ENCODE results near the gene KLK2. TPM values are rescaled to one million over a fixed set of nuclear protein-coding genes. Genes with fewer than 3 reads are reported as not detected.

The KLK2 gene
- not detected in 2 replicates for total RNA-seq (2014; rRNA removed)
- polyA plus RNA-seq (2012): not detected

DNA sequence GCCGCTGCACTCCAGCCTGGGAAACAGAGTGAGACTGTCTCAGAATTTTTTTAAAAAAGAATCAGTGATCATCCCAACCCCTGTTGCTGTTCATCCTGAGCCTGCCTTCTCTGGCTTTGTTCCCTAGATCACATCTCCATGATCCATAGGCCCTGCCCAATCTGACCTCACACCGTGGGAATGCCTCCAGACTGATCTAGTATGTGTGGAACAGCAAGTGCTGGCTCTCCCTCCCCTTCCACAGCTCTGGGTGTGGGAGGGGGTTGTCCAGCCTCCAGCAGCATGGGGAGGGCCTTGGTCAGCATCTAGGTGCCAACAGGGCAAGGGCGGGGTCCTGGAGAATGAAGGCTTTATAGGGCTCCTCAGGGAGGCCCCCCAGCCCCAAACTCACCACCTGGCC lies at the start of gene KLK2:
Gene KLK2 (plus strand): TSS at position 384 of the 400 bp plus-strand sequence. CDS start 35 bp downstream, outside the sequence.
- DNase-seq (ENCODE audit: low read depth): no peak

DNA sequence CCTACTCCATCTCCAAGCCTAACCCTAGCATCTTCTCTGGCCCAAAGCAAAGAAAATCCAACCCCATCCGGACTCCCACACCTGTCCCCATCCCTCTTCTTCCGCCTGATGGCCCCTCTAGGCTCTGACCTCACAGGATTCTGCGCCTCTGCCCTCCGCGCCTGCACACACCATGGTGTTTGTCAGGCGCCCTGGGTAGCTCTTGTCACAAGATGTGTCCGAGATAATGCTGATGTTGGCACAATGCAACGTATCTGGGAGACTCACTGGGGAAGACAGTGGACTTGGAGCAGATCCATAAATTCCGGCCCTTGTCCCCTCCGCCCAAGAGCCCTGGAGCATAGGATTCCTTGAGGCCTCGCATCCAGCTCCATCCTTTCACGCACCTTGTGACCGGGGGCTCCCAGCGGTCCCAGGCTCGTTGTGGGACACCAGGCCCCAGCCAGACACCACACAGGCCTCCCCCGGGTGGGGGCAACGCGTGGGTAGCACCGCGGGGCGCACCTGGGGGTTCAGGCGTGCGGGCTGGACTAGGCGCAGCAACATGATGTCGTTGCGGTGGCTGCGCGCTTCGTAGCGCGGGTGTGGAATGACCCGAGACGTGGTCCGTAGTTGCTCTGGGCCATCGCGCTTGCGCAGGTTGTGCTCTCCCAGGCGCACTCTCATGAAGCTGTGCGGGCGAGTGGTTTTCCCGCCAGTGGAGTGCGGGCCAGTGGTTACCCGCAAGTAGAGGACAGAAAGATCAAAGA lies 46.6 kb upstream of the KLK2 start:
- DNase-seq (ENCODE audit: low read depth): no peak

DNA sequence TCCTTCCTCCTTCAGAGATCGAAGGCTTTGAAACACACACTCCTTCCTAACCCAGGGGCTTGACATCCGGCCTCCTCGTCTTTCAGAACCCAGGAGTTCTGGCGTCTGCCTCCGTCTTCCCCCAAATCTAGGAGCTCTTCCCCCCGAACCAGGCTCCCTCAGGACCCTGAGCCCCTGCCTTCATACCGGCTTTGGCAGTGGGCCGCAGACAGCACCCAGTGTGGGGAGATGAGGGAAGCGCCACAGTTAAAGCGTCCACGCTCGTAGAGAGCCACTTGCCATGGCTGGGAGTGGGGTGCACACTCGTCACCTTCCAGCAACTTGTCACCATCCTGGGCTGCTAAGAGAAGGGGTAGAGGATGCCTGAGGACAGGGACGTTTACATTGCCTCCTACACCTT lies 45.8 kb upstream of the KLK2 start:
- no peak for DNase-seq (ENCODE audit: low read depth)

DNA sequence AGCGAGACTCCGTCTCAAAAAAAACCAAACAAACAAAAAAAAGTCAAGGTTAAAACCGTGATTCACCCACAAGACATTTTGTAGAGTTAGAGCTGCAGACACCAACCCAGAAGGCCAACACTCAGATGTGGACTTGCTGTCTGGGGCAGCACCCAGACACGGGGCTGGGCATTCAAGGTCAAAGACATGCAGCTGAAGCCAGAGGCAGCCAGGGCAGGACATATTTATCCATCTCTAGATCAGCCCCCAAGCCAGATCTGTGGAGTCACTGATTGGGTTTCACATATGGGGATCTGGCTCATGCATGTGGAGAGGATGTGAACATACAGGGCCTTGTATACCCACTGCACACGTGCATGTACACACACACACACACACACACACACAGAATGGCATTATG lies 43.4 kb upstream of the KLK2 start:
- DNase-seq (ENCODE audit: low read depth): no peak

DNA sequence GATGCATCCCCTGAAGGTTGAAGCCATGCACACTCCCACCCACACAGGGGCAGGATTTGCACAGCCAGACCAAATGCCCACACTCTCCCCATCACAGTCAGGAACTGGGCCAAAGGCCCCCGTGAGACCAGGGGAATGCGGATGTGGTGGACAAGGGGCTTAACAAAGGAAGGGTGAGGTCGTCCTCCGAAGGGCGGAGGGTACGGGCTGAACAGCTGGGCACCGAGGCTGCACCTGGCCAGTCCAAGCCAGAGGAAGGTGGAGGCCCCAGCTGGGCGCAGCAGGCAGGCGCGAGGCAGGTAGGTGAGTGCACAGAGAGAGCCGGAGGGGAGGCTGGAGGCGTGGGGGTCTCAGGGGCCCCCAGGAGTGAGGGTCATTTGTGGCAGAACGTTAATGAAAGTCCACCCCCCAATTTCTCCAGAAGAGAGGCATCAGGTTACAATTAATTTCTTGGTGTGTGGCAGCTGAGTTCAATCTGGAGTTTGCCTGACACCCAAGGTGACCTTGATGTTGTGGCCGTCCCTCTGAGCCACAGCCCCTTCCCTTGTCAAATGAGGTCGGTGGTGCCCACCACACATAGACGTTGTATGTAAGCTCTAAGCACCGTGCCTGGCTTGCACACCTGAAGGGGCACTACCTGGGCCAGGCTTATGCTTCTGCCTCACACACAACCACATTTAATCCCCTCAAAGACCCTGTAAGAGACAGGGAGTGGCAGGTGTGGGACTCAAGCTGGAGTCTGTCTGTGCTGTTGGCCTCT lies 42.8 kb upstream of the KLK2 start:
- DNase-seq (ENCODE audit: low read depth): no peak

DNA sequence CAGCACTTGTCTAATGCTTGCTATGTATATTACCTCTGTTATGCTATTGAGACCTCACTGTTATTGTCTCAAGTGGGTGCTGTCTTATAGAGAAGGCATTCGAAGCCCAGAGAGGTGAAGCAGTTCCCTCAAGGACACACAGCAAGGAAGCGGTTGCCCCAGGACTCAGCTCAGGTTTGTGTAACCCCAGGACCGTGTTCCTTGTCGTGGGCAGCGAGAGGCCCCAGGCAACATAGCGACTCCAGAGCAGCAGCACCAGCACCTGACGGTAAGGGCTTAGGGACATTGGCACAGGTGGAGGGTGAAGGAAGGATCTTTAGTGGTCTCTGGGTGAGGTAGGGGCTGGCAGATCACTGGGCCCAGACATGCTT lies 42.2 kb upstream of the KLK2 start:
- no peak for DNase-seq (ENCODE audit: low read depth)

DNA sequence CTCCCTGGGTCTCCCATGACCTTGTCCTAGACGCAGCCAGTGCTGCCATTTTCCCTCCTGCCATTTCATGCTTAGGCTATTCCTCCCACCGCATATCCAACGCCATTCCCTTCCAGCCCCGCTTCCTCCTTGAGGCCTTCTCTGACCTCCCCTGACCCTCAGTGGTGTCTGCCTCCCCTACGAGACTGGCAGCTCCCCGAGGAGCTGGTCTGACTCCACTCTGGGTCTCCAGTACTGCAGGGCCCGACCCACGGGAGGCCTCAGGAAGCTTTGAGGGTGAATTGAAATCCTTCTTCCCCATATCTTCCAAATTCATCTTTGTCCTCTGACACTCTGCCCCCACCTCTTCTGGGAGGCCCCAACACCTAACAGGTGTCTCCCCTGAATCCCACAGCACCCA lies 40.6 kb upstream of the KLK2 start:
- no peak for DNase-seq (ENCODE audit: low read depth)

DNA sequence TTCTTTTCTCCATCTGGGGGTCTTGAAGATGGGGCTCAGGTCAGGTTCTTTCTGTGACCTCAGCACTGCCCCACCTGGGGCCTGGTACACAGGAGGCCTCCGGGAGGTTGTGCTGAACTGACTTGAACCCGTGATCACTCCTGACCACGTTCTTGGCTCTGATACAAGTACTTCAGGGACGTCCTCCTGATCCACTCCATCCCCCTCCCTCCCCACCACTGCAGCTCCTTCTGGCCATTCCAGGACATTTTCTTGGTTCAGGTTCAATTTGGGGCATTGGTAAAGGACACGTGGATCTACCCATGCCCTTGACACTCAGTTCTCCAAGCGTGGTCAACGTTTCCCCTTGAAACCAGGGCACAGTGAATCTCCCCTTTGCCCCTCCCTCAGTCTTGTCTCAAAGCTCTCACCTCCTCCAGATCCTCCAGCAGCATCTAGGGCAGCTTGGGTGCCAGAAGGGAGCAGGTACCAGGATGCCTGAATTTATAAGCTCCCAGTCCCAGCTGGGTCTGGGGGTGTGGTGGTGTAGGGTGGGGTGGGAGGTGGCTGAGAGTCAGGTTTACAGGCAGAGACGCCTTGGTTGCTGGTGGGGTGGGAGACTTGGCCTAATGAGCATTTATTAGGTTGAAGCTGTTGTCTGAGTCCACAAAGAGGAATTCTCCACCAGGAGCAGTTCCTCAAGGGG lies 40.0 kb upstream of the KLK2 start, which contains the start of gene KLK15:
Gene KLK15 (minus strand): TSS at position 458 of the 685 bp plus-strand sequence. CDS start 2,082 bp downstream, outside the sequence.
- DNase-seq (ENCODE audit: low read depth): no peak

DNA sequence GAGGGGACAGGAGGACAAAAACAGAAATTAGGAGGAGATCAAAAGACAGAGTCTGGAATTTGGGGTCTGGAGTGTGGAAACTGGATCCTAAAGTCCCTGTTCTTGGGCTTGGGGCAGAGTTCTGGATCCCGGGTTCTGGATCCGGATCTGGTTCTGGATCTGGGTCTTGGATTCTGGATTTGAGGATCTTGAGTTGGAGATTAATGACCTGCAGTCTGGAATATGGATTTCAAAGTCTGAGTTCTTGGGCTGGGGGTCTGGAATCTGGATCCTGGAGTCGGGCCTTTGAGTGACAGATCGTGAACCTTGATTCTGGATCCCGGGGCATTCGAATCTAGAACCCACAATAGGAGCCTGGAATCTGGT lies 39.5 kb upstream of the KLK2 start:
- no peak for DNase-seq (ENCODE audit: low read depth)

DNA sequence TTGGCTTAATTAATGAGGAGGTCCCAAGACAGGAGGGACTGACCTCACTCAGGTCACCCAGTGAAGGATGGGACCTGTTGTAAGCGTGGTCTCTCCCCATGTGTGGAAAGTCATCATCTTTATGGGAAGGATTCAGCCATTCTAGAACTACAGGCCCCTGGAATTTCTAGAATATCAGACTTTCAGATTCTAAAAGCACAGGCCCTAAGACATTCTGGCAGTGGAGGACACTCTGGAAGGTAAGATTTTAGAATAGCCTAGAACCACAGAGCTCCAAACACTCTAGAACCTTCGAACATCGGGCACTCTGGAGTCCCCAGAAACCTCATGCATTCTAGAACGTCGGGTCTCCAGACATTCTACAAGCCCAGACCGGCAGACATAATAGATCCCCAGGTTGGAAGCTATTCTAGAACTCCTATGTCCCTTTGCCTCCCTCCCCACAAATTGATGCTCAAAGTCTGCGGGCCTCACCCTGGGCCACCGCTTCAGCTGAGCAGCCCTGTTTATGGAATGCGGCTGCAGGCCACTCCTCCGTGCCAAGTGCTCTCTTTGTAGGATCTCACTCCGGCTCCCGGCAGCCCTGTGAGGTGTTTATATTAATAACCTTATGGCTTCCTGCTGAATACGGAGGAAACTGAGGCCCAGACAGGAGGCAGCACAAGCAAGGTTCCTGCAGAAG lies 38.0 kb upstream of the KLK2 start:
- DNase-seq (ENCODE audit: low read depth): no peak

DNA sequence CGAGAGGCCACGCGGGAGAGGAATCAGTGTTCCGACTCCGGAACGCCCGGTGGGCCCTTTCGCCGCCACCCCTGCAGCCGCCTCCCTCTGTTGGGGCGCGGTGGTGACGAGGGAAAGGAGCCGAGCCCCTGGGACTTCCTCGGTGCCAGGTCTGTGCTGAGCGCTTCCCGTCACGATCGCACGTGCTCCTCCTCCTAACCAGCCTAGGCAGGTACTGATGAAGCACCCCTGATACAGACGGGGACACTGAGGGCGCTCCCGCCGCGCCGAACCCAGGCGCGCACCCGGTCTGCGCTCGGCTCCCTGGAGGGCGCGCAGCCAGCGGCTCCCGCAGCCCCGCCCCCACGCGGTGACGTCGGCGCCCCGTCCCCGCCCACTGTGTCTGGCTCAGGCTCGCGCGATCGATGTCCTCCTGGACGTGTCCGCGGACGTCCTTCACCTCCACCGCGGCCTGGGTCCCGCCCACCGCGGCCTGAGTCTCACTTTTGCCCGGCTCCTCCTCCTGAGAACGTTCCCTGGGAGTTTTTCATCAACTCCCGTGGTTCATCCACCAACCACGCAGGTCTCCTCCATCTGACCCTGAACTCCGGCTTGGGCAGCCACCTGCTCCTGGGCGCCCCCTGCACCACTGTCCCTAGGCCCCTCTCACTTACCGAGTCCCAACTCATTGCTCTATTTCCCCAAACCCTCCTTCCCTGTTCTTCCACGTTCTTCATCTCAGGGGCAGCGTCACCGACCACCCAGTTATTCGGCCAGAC lies 37.3 kb upstream of the KLK2 start:
- DNase-seq (ENCODE audit: low read depth): peak; percentile 28

DNA sequence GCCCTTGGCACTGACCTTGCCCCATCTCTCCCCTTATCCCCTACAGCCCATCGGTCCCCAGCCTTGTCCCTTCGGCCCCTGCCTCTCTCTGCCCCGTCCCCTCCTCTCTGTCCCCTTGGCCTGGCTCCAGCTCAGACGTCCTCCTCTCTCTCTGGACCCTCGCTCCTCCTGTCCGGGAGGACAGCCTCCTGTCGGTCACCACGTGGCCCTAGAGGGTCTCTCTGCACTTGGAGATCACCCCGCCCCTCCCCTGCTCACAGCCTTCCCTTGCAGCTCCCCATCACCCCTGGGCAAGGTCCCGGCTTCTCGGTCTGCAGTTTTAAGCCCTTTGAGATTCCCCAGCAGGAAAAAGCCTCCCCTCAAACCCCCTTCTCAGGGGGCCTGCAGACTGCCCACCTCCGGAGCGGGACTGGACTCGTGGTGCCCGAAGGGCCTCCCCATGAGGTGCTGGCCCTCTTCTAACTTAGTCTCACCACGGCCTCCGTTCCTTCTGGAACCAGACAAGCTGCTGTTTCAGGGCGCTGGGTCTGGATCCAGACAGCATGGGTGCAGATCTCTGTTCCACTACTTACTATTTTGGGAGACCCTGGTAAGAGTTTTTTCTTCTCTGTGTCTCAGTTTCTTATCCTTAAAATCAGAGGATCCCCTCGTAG lies 36.6 kb upstream of the KLK2 start:
- no peak for DNase-seq (ENCODE audit: low read depth)

DNA sequence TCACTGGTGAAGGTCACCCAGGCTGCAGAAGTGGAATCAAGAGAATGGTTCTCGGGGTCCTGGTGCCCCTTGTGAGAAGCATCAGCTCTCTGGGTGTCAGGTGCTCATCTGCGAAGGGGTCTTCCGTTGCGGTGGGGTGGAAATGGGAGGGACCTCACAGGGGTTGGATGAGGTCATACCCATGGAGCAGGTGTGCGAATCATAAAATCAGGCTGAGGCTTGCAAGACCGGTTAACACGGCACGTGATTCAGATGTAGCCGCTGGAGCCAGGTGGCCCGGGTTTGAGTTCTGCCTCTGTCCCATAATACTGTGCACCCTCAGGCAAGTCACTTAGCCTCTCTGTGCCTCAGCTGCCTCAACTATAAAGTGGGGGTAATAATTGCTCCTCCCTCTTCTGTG lies 35.9 kb upstream of the KLK2 start:
- no peak for DNase-seq (ENCODE audit: low read depth)

DNA sequence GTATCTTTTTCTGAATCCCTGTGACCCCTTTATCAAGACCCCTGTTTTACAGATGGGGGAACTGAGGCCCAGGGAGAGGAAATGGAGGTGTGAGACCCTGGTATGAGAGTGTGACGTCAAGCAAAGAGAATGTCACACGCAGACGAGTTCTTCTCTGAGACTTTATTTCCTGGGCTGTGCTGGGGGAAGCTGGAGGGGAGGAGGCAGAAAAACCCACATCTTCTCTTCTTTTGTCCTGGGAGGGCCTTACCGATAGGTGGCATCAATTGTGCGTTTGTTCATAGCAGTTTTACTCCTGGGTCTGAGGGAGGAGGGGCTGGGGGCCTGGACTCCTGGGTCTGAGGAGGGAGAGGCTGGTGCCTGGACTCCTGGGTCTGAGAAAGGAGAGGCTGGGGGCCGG lies 35.0 kb upstream of the KLK2 start:
- no peak for DNase-seq (ENCODE audit: low read depth)

DNA sequence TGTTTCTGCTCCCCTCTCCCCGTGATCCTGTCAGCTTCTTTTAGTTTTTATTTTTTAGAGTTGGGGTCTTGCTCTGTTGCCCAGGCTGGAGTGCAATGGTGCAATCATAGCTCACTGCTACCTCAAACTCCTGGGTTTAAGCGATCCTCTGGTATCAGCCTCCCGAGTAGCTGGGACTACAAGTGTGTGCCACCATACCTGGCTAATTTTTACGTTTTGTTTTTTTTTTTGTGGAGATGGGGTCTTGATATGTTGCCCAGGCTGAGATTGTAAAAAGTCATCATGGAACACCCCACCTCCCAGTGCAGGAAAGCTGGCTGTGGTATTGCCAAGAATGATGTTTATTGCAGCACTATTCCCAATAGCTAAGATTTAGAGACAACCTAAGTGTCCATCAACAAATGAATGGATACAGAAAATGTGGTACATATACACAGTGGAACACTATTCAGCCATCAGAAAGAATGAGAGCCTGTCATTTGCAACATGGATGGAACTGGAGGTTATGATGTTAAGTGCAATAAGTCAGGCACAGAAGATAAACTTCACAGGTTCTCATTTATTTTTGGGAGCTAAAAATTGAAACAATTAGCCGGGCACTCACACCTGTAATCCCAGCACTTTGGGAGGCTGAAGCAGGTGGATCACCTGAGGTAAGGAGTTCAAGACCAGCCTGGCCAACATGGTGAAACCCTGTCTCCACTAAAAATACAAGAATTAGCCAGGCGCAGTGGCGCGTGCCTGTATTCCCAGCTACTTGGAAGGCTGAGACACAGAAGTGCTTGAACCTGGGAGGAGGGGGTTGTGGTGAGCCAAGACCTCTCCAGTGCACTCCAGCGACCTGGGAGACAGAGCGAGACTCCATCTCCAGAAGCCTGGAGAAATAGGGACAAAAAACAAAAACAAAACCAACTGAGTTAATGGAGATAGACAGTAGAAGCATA lies 33.3 kb upstream of the KLK2 start:
- DNase-seq (ENCODE audit: low read depth): no peak

DNA sequence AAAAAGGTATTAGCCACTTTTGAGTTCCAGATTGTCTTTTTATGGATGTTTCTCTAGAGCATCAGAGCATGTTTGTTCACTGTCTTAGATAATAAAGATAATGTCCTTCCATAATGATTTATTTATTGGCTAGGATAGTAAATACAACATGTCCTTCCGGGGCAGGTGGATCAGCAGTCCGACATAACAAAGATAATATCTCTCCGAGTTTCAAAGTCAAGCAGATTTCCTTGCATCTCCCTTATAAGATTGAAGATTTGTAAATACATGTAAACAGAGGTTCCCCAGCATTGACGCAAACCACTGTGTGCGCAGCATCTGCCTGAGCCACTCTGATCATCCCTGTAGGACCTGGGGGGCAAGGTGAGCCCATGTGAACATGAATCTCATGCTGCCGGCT lies 31.1 kb upstream of the KLK2 start:
- no peak for DNase-seq (ENCODE audit: low read depth)

DNA sequence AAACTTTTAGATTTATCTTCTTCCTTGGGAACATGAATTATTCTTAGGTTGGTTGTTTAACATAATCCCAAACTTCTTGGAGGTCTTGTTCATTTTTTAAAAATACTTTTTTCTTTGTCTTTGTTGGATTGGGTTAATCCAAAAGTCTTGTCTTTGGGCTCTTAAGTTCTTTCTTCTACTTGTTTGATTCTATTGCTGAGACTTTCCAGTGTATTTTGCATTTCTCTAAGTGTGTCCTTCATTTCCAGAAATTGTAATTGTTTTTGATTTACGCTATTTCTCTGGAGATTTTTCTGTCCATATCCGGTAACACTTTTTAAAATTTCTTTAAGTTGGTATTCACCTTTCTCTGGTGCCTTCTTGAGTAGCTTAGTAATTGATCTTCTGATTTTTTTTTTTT lies 30.0 kb upstream of the KLK2 start:
- no peak for DNase-seq (ENCODE audit: low read depth)

DNA sequence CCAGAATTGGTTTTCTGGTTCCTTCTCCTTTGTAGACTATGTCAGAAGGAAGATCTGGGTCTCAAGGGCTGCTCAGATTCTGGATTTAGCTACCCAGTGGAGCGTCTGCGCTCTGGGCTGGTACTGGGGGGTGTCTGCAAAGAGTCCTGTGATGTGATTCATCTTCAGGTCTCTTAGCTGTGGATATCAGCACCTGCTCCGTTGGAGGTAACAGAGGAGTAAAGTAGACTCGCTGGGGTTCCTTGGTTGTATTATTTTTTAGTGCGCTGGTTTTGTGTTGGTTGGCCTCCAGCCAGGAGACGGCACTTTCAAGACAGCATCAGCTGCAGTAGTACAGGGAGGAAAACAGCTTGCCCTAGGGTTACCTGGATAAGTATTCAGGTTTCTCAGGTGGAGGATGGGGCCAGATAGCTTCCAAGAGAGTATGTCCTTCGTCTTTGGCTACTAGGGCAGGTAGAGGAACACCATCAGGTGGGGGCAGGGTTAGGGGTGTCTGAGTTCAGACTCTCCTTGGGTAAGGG lies 29.5 kb upstream of the KLK2 start:
- DNase-seq (ENCODE audit: low read depth): no peak

DNA sequence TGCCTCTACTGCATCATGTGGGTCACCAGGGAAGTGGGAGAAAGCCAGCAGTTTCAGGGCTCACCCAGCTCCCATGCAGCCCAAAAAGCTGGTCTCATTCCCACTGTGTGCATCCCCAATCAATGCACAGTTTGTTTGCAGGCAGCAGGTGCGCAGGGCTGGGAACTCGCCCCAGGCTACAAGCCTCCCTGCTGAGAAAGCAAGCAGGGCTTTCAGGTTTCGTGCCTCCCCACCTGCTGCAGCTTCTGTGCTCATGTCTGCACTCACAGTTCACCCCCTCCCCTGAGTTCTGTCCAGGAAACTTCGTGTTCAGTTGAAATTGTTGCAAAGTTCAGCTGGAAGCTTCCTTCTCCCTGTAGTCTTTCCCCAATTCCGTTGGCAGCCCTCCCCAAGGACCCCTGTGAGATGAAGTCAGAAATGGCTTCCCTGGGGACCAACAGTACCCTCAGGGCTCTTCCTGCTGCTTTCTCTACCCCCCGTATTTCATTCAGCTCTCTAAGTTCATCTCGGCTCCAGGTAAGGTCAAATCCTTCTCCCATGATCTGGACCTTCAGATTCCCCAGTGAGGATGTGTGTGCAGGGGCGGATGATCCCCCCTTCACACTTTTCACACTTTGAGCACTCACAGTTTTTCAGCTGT lies 28.8 kb upstream of the KLK2 start:
- no peak for DNase-seq (ENCODE audit: low read depth)

Measured in LHCN-M2 (cell line).